GM12892 (cell line): Measurements from ENCODE around the gene OSBPL3.

ENCODE experiments used
- DNase-seq: peaks from one replicate; pipeline ENCODE4 v3.0.0; 2011; ENCODE audit not compliant: insufficient read length
- FAIRE-seq: peaks from 2 replicates; lab custom pipeline; 2011; peaks lifted over from hg19 to GRCh38; lab: Jason Lieb, UNC
- POLR2A ChIP-seq: IDR thresholded peaks from 2 replicates; pipeline ENCODE4 v1.6.1; 2011; ENCODE audit warnings: low read depth, low read length, control low read depth
- POLR2AphosphoS5 ChIP-seq: IDR thresholded peaks from 2 replicates; pipeline ENCODE4 v1.6.1; 2011; ENCODE audit warnings: low read depth, low read length, control low read depth
- TAF1 ChIP-seq: IDR thresholded peaks from 2 replicates; pipeline ENCODE4 v1.6.1; 2011; ENCODE audit warnings: low read depth, mild to moderate bottlenecking, control low read depth, low read length, borderline replicate concordance

Gene OSBPL3

GRCh38 chr7:24902931-24903330 lies 77.0 kb downstream of the OSBPL3 start:
- TF ChIP-seq POLR2A (no peak), TAF1 (no peak), POLR2AphosphoS5 (no peak)
- FAIRE-seq (no peak), DNase-seq (no peak)

DNA sequence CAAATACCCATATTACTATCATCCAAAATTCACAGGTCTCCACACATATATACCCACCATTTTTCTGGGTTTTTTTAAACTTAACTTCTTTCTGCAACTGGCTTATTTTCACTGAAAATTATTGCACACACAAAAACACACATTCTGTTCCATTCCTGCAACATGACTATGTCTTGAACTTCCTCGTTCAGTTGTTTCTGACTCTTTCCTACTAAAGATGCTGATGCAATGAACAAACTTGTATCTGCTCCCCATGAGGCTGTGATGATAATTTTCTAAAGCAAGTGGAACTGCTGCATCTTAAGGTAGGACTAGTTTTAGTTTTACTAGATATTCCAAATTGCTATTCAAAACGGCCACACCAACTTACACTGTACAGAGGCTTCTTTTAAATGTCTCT lies 77.7 kb downstream of the OSBPL3 start:
- TF ChIP-seq TAF1 (no peak), POLR2A (no peak), POLR2AphosphoS5 (no peak)
- no peak for FAIRE-seq

GRCh38 chr7:24899905-24900304 lies 80.1 kb downstream of the OSBPL3 start:
- no peak for TF ChIP-seq POLR2A
- no peak for TF ChIP-seq POLR2AphosphoS5
- no peak for TF ChIP-seq TAF1
- FAIRE-seq: no peak
- DNase-seq: no peak

More for the DNA sequence above, 77.7 kb downstream of the OSBPL3 start:
- no peak for DNase-seq

DNA sequence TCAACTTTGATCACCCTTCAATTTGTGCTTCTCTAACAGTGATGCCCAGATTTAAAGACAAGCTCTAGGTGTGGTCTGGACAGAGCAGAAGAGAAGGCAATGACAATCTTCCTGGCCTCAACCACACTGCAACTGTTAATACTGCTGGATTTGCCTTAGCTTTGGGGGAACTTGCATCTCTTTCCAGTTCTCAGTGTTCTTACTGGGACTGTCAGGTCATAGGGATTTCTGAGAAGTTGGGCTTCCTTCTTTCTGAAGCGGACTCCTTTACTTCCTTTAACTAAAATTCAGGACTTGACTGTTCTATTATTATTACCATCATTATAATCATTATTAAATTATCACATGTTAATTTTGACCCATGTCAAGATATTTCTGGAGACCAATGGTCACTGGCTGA lies 80.8 kb downstream of the OSBPL3 start:
- DNase-seq: no peak
- no peak for FAIRE-seq
- TF ChIP-seq POLR2A (no peak), TAF1 (no peak), POLR2AphosphoS5 (no peak)

DNA sequence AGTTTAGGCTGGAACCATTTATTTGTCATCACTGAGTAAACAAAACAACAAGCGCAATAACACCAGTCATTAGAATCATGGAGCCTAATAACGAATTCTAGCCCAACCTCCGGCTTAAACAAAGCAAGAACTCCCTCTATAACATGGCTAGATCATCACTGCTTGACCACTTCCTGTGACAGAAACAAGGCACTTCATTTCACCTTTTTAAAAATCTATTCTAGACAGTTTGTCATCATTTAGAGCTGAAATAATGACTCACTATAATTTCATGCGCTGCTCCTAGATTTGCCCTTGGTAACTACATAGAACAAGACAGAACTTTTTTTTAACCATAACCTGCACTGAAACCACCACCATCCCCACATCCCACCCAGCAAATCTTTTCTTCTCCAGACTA lies 81.3 kb downstream of the OSBPL3 start:
- DNase-seq: no peak

GRCh38 chr7:24896031-24896501 lies 83.9 kb downstream of the OSBPL3 start:
- DNase-seq (no peak), FAIRE-seq (peak; percentile 92)
- no peak for TF ChIP-seq POLR2A
- no peak for TF ChIP-seq POLR2AphosphoS5
- no peak for TF ChIP-seq TAF1

More for the DNA sequence above, 81.3 kb downstream of the OSBPL3 start:
- FAIRE-seq: peak; percentile 61
- no peak for TF ChIP-seq POLR2AphosphoS5
- TF ChIP-seq TAF1: no peak
- no peak for TF ChIP-seq POLR2A

GRCh38 chr7:24894429-24895221 lies 85.4 kb downstream of the OSBPL3 start:
- DNase-seq: no peak
- no peak for FAIRE-seq
- TF ChIP-seq TAF1 (no peak), POLR2AphosphoS5 (no peak), POLR2A (no peak)

DNA sequence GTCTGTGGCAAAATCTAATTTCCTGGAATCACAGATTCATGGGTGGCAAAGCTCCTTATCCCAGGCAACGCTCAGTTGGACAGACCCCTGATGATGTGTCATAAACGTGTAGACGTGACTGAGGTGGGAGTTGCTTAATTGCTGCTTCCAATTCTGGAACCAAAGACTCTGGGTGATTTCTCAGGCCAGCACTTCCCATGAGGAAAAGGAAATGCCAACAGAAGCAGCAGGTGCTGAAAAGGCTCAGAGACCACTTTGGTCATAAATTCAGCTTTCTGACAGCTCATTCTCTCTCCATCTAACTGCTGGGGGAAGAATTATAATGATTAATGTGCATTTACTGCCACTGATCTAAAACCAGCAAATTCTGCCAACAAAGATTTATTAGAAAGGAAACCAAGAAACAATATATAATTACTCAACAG lies 88.7 kb downstream of the OSBPL3 start:
- FAIRE-seq: peak; percentile 14
- DNase-seq: no peak
- no peak for TF ChIP-seq TAF1
- no peak for TF ChIP-seq POLR2AphosphoS5

GRCh38 chr7:24889611-24890010 lies 90.4 kb downstream of the OSBPL3 start:
- TF ChIP-seq TAF1: no peak
- no peak for TF ChIP-seq POLR2AphosphoS5
- no peak for TF ChIP-seq POLR2A
- DNase-seq: no peak
- no peak for FAIRE-seq

DNA sequence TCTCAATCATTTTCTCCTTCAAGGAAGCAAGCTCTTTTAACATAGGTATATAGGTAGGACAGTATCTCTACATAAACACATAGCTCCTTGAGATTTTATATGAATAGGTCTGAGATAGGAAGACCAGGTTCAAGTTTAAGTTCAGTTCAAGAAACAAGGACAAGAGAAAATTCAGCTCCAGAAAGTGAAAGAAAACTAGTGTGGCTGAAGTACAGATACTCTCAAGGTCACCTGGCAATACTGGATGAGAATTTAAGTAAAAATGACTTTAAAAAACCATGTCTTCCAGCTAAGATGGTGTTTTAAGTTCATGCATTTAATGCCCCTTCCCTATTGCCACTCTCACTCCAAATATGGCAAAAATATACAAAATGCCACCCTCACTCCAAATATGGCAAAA lies 91.3 kb downstream of the OSBPL3 start:
- FAIRE-seq: peak; percentile 44
- DNase-seq: no peak
- TF ChIP-seq POLR2A (no peak), POLR2AphosphoS5 (no peak), TAF1 (no peak)

GRCh38 chr7:24885716-24886115 lies 94.3 kb downstream of the OSBPL3 start:
- TF ChIP-seq TAF1 (no peak), POLR2A (no peak), POLR2AphosphoS5 (no peak)
- no peak for DNase-seq
- FAIRE-seq: no peak

DNA sequence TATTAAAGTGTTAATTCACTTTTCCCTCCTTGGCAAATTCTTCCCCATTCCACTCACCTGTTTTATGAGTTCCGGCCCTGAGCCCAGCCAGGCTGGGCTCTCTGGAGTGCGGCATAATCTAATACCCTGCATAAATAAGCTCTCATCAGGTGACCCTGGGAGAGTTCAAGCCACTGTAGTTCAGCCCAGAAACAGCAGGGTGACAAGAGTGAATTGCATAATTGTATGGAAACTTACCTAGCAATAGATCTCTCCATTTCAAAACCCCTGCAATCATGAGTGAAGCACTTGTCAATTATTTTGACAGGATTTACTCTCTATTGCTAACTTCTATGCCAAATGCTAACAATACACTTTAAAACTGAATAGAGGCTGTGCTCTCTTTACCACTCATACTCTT lies 94.7 kb downstream of the OSBPL3 start:
- FAIRE-seq: no peak
- DNase-seq: no peak
- TF ChIP-seq TAF1: no peak
- TF ChIP-seq POLR2A: no peak
- no peak for TF ChIP-seq POLR2AphosphoS5

DNA sequence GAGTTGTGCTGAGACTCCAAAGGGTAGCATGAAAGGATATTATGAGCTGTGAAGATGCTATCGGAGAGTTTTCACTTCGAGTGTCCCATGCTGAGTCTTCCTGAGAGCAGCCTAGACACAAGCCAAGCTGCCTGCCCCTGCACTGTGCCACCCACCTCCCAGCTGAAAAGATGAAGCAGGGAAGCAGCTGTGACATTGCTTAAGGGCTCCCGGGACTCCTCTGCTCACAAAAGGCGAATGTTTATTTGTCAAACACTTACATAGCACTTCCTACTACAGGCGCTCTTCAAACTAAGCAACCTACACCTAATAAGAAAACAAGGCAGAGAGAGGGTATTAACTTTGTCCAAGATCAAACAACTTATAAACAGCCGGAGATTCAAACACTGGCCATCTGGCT lies 95.6 kb downstream of the OSBPL3 start:
- no peak for FAIRE-seq

More for the DNA sequence above, 95.6 kb downstream of the OSBPL3 start:
- DNase-seq: no peak
- TF ChIP-seq TAF1 (no peak), POLR2AphosphoS5 (no peak), POLR2A (no peak)
